PC-9 (cell line): ENCODE data around the gene SCAF4. TPM values are rescaled to one million over a fixed set of nuclear protein-coding genes. Genes with fewer than 3 reads are reported as not detected.

Source experiments
- BruUV-seq: library from RNA; stranded (reverse); fragments of 400-500 nt; replicated peaks from 2 replicates; lab custom pipeline; 2021; lab: Mats Ljungman, UMichigan
- CTCF ChIA-PET: fragments of 300-600 bp; sonication (Branson Sonifier 250); formaldehyde crosslinking; loops from one replicate; lab custom pipeline; 2022; ENCODE audit warnings: antibody characterized with exemption; lab: Charles Lee
- POLR2A ChIA-PET: fragments of 300-600 bp; sonication (Branson Sonifier 250); formaldehyde crosslinking; loops from one replicate; lab custom pipeline; 2022; ENCODE audit warnings: antibody characterized with exemption; ENCODE audit not compliant: unreplicated experiment; lab: Charles Lee
- DNase-seq, 2 experiments: peaks; one replicate each; pipeline versions ENCODE4 v3.0.0 to v3.0.0-alpha.2; 2015 to 2022; ENCODE audit warnings: mixed read lengths in 1 of 2
- H2AFZ ChIP-seq: fragments of 200-600 bp; sonication (generic); 2 replicates; pipeline ENCODE4 v1.8.1; 2017; ENCODE audit warnings: antibody characterized with exemption
- H3F3A ChIP-seq: fragments of 200-600 bp; sonication (generic); 2 replicates; pipeline ENCODE4 v1.8.1; 2017; ENCODE audit warnings: antibody characterized with exemption, mild to moderate bottlenecking, low read depth; ENCODE audit not compliant: insufficient read depth
- H3K27ac ChIP-seq: fragments of 200-600 bp; sonication (generic); 2 replicates; pipeline ENCODE4 v1.6.1; 2016; ENCODE audit warnings: mixed run types
- H3K27me3 ChIP-seq: fragments of 200-600 bp; sonication (generic); 2 replicates; pipeline ENCODE4 v1.6.1; 2016; ENCODE audit warnings: low read depth, mixed run types; ENCODE audit not compliant: insufficient read depth
- H3K36me3 ChIP-seq: fragments of 200-600 bp; sonication (generic); 2 replicates; pipeline ENCODE4 v1.6.1; 2016; ENCODE audit warnings: low read depth, mixed run types
- H3K4me1 ChIP-seq: fragments of 200-600 bp; sonication (generic); replicated peaks from 2 replicates; pipeline ENCODE4 v1.6.1; 2016; ENCODE audit warnings: mixed run types; ENCODE audit not compliant: insufficient read depth
- H3K4me2 ChIP-seq: fragments of 200-600 bp; sonication (generic); 2 replicates; pipeline ENCODE4 v1.6.1; 2017; ENCODE audit warnings: mixed run types
- H3K4me3 ChIP-seq: fragments of 200-600 bp; sonication (generic); 2 replicates; pipeline ENCODE4 v1.6.1; 2016; ENCODE audit warnings: mixed run types
- H3K79me2 ChIP-seq: fragments of 200-600 bp; sonication (generic); 2 replicates; pipeline ENCODE4 v1.6.1; 2017; ENCODE audit warnings: low read depth, mixed run types
- H3K9me2 ChIP-seq: fragments of 200-600 bp; sonication (generic); 2 replicates; pipeline ENCODE4 v1.8.1; 2017; ENCODE audit warnings: mild to moderate bottlenecking; ENCODE audit not compliant: insufficient read depth
- H3K9me3 ChIP-seq: fragments of 200-600 bp; sonication (generic); 2 replicates; pipeline ENCODE4 v1.8.1; 2016; ENCODE audit warnings: low read depth; ENCODE audit not compliant: insufficient read depth
- H4K20me1 ChIP-seq: fragments of 200-600 bp; sonication (generic); 2 replicates; pipeline ENCODE4 v1.8.1; 2017; ENCODE audit not compliant: insufficient read depth
- CTCF ChIP-seq: fragments of 200-600 bp; sonication (generic); conservative IDR thresholded peaks from 2 replicates; pipeline ENCODE4 v1.6.1; 2017; ENCODE audit warnings: mixed run types, antibody characterized with exemption, mild to moderate bottlenecking, moderate library complexity
- EZH2 ChIP-seq: fragments of 200-600 bp; sonication (generic); IDR thresholded peaks from 2 replicates; pipeline ENCODE4 v1.8.0; 2017; ENCODE audit warnings: antibody characterized with exemption, low read depth
- intact Hi-C: fragments of 100-400 bp; cut with micrococcal nuclease; formaldehyde crosslinking; loops from one replicate; pipeline ENCODE4 v1.10.0; 2022; ENCODE audit not compliant: unreplicated experiment
- total RNA-seq: library from RNA; stranded (reverse); gene quantifications from 2 replicates; pipeline ENCODE4 v1.2.3, GENCODE V29; 2021

Gene SCAF4
- total RNA-seq, 1 experiment from 2014 or later, result 30.0 TPM

GRCh38 chr21:31755027-31755426 lies 23.1 kb upstream of the SCAF4 start:
- H3K27ac ChIP-seq, result no peak overlapping the region
- H3K4me1 ChIP-seq, result no peaks in the 10 kb centered on the region
- no peaks in the 10 kb centered on the region for H3F3A ChIP-seq
- H3K4me2 ChIP-seq, result no peak overlapping the region
- no peak for TF ChIP-seq EZH2
- no peak for TF ChIP-seq CTCF
- no peaks in the 10 kb centered on the region for H3K27me3 ChIP-seq
- H3K9me2 ChIP-seq, result no peaks in the 10 kb centered on the region
- H2AFZ ChIP-seq, result no peak overlapping the region
- H3K9me3 ChIP-seq, result no peaks in the 10 kb centered on the region
- no peaks in the 10 kb centered on the region for H3K79me2 ChIP-seq
- intact Hi-C loops, result no loop called here
- BruUV-seq, result no TSS peak
- no peak overlapping the region for H3K4me3 ChIP-seq
- no peaks in the 10 kb centered on the region for H4K20me1 ChIP-seq
- ChIA-PET POLR2A (no interaction called here), CTCF (interaction anchor here (0.6 kb wide), 1 partner anchor 660 kb away, joined by 3 read pairs; no protein-coding TSS in a partner anchor)
- DNase-seq, result no peak
- H3K36me3 ChIP-seq, result no peaks in the 10 kb centered on the region

GRCh38 chr21:31754708-31754960 lies 22.7 kb upstream of the SCAF4 start:
- no peaks in the 10 kb centered on the region for H4K20me1 ChIP-seq
- ChIA-PET POLR2A (no interaction called here), CTCF (interaction anchor here (0.6 kb wide), 1 partner anchor 659 kb away, joined by 3 read pairs; no protein-coding TSS in a partner anchor)
- no peaks in the 10 kb centered on the region for H3F3A ChIP-seq
- DNase-seq, result no peak
- TF ChIP-seq EZH2 (no peak), CTCF (no peak)
- no peak overlapping the region for H3K4me3 ChIP-seq
- H3K4me1 ChIP-seq, result no peaks in the 10 kb centered on the region
- no TSS peak for BruUV-seq
- no peaks in the 10 kb centered on the region for H3K9me2 ChIP-seq
- H3K4me2 ChIP-seq, result no peak overlapping the region
- no peak overlapping the region for H3K27ac ChIP-seq
- H3K27me3 ChIP-seq, result no peaks in the 10 kb centered on the region
- H3K36me3 ChIP-seq, result no peaks in the 10 kb centered on the region
- H3K9me3 ChIP-seq, result no peaks in the 10 kb centered on the region
- H2AFZ ChIP-seq, result no peak overlapping the region
- H3K79me2 ChIP-seq, result no peaks in the 10 kb centered on the region
- intact Hi-C loops, result no loop called here

- BruUV-seq, result no TSS peak
- Histone ChIP-seq H3K36me3 (no peaks in the 10 kb centered on the region), H3K9me2 (no peaks in the 10 kb centered on the region), H3K4me1 (no peaks in the 10 kb centered on the region), H3F3A (no peaks in the 10 kb centered on the region), H3K27me3 (no peaks in the 10 kb centered on the region), H3K4me2 (no peak overlapping the region), H3K9me3 (no peaks in the 10 kb centered on the region), H2AFZ (no peak overlapping the region), H4K20me1 (no peaks in the 10 kb centered on the region), H3K79me2 (no peaks in the 10 kb centered on the region), H3K27ac (no peak overlapping the region), H3K4me3 (no peak overlapping the region)
- CTCF ChIA-PET, result interaction anchor here (0.6 kb wide), 1 partner anchor 659 kb away, joined by 3 read pairs; no protein-coding TSS in a partner anchor
- TF ChIP-seq CTCF, result no peak
- no peak for TF ChIP-seq EZH2
- POLR2A ChIA-PET, result no interaction called here
- DNase-seq, result no peak
- intact Hi-C loops, result no loop called here
Observed at GRCh38 chr21:31753949-31754707, 22.2 kb upstream of the SCAF4 start.
